GM18519 (cell line): ENCODE results near the gene KDM6A.
"Not testable (repeated sequence)": the region's sequence is repeated elsewhere in the genome, so short reads cannot be mapped to it uniquely, and the experiment has no call there.

Source experiments
- ATAC-seq: cut with Tn5 transposase; IDR thresholded peaks from one replicate; pipeline ENCODE4 v1.9.1; 2021; ENCODE audit warnings: mild to moderate bottlenecking, moderate library complexity; ENCODE audit not compliant: unreplicated experiment, low FRiP score

KDM6A gene

GRCh38 chrX:44884944-44885343 lies 12.0 kb downstream of the KDM6A start:
- no peak for ATAC-seq

- ATAC-seq: no peak
These were observed 16.8 kb downstream of the KDM6A start for GRCh38 chrX:44889824-44890223.

DNA sequence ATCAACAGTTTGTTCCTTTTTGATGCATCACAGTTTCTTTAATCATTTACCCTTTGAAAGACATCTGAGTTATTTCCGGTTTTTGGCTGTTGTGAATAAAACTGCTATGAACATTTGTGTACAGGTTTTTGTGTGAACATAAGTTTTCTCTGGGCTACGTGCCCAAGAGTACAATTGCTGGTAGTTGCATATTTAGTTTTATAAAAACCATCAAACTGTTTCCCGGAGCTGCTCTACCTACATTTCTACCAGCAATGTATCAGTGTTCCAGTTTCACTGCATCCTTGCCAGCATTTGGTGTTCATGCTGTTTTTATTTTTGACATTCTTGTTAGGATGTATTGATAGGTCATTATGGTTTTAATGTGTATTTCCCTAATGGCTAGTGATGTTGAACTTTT lies 17.3 kb downstream of the KDM6A start:
- ATAC-seq: no peak

- not testable (repeated sequence) for ATAC-seq
These were observed 17.7 kb downstream of the KDM6A start for GRCh38 chrX:44890687-44891086.

DNA sequence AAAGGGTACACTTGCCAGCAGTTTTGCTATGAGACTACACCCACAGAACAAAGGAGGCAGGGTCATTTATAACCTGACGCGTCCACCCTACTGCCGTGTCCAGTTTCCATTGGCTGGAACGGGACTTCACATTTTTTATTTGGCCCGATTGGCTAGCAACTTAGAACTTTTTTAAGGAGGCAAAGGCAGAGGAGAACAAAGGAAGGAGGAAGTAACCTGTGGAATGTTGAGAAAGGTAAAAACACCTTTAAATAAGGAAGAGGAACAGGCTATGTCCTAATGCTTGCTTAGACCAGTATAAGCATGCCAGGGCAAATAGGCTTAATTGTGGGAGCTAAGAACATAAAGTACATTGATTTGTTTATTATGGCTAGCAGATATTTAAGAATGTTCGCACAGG lies 18.7 kb downstream of the KDM6A start:
- ATAC-seq: no peak

- ATAC-seq: no peak
These were observed 23.8 kb downstream of the KDM6A start for GRCh38 chrX:44896876-44897186.

DNA sequence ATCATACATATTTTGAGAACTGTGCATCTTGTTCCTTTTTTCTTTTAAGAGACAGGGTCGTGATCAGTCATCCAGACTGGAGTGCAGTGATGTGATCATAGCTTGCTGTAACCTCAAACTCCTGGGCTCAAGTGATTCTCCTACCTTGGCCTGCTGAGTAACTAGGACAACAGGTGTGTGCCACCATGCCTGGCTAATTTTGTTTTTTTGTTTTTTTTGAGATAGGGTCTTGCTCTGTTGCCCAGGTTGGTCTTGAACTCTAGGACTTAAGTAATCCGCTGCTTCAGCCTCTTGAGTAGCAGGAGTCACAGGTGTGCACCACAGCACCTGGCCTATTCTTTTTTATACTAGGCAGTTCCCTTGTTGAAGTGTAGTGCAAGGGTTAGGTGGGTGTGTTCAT lies 24.6 kb downstream of the KDM6A start:
- ATAC-seq: no peak

DNA sequence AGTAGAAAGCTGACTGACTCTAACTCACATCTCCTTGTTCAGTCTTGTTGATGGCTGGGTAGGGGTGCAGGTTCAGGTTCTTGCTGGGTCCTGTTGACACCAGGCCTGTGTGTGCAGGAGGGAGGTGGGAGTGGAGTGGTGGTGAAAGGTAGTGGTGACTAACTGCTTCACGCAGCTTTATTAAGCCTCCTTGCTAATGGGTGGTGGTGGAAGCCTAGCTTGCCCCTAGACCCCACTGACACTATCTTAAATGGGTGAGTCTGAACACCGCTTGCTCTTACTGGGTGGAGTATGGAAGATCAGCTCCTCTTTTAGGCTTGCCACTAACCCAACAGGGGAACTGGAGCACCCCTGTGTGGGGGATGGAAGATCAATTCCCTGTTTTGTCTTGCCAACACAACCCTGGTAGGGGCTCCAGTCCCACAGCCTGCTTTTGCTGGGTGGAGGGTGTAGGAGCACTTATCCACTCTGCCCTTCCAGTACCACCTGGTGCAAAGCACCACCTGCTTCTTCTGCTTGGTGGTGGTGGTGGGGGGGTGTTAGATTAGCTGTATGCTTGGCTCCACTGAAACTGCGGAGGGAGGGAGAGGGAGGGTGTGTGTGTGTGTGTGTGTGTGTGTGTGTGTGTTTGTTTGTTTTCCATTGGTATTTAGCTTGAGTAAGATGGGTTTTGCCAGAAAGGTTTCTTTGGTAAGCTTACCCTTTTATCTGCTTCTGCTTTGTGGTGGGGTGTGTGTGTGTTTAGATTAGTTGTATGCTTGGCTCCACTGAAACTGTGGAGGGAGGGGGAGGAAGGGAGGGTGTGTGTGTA lies 25.6 kb downstream of the KDM6A start:
- no peak for ATAC-seq

GRCh38 chrX:44899946-44900345 lies 27.0 kb downstream of the KDM6A start:
- ATAC-seq: no peak

- ATAC-seq: no peak
These were observed 30.1 kb downstream of the KDM6A start for GRCh38 chrX:44903107-44903506.

GRCh38 chrX:44903830-44904530 lies 31.0 kb downstream of the KDM6A start:
- no peak for ATAC-seq

- ATAC-seq: no peak
These were observed 31.6 kb downstream of the KDM6A start for GRCh38 chrX:44904542-44905115.

- no peak for ATAC-seq
These were observed 33.1 kb downstream of the KDM6A start for GRCh38 chrX:44906041-44906440.

DNA sequence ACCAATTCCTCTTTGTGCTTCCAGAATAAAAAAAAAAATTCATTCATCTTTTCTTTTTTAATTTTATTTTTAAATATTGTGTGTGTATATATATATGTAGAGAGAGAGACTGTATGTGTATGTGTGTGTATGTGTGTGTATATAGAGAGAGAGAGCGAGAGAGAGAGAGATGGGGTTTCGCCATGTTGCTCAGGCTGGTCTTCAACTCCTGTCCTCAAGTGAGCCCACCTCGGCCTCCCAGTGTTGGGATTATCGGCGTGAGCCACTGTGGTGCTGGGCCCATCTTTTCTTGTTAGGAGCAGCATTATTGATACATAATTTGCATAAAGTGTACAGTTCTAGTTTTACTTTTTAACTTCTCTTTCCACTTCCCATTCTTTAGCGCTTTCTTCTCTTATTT lies 33.6 kb downstream of the KDM6A start:
- ATAC-seq: no peak

- no peak for ATAC-seq
These were observed 35.2 kb downstream of the KDM6A start for GRCh38 chrX:44908153-44908552.

DNA sequence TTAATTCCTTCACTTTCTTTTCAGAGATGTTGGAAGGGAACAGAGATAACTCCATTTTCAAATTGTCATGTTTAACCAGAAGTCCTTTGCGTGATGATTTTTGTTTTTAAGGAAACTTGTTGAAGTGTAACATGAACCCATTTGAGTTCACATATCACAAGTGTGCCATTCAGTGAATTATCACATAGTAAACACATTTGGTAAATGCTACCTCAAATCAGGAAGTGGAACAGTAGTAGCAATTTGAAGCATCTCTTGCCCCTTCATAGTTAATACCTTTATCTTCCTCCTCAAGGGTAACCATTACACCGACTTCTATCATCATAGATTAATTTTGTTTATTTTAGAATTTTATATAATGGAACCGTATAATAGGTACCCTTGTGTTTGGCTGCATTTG lies 35.8 kb downstream of the KDM6A start:
- no peak for ATAC-seq

GRCh38 chrX:44910508-44910907 lies 37.5 kb downstream of the KDM6A start:
- ATAC-seq: not testable (repeated sequence)

DNA sequence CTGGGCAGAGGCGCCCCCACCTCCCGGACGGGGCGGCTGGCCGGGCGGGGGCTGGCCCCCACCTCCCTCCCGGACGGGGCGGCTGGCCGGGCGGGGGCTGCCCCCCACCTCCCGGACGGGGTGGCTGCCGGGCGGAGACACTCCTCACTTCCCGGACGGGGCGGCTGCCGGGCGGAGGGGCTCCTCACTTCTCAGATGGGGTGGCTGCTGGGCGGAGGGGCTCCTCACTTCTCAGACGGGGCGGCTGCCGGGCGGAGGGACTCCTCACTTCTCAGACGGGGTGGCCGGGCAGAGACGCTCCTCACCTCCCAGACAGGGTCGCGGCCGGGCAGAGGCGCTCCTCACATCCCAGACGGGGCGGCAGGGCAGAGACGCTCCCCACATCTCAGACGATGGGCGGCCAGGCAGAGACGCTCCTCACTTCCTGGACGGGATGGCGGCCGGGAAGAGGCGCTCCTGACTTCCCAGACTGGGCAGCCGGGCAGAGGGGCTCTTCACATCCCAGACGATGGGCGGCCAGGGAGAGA lies 38.1 kb downstream of the KDM6A start:
- ATAC-seq: not testable (repeated sequence)

GRCh38 chrX:44913656-44914531 lies 40.9 kb downstream of the KDM6A start:
- ATAC-seq: no peak

GRCh38 chrX:44914532-44915198 lies 41.7 kb downstream of the KDM6A start:
- ATAC-seq: no peak
